Stomach smooth muscle (tissue), 2 donors: ENCODE data around the gene SLC9A9.

Source experiments
- H3K27ac ChIP-seq: one replicate; pipeline ENCODE4 v1.7.0; 2013; ENCODE audit warnings: mild to moderate bottlenecking, low read length, inconsistent platforms
- H3K27me3 ChIP-seq, 2 donors: one replicate each; pipeline ENCODE4 v1.7.0; 2013; ENCODE audit warnings: low read length in 2 of 2; ENCODE audit not compliant: insufficient read depth in 2 of 2, control insufficient read depth in 1 of 2
- H3K36me3 ChIP-seq, 2 donors: one replicate each; pipeline ENCODE4 v1.7.0; 2013; ENCODE audit warnings: low read length in 2 of 2; ENCODE audit not compliant: control insufficient read depth in 2 of 2, insufficient read depth in 2 of 2
- H3K4me1 ChIP-seq: one replicate; pipeline ENCODE4 v1.7.0; 2013; ENCODE audit warnings: low read length; ENCODE audit not compliant: control insufficient read depth, insufficient read depth
- H3K4me3 ChIP-seq, 2 donors: one replicate each; pipeline ENCODE4 v1.7.0; 2013; ENCODE audit warnings: low read length in 2 of 2
- H3K9ac ChIP-seq, 2 donors: one replicate each; pipeline ENCODE4 v1.7.0; 2013; ENCODE audit warnings: low read length in 2 of 2, mild to moderate bottlenecking in 1 of 2
- H3K9me3 ChIP-seq, 2 donors: one replicate each; pipeline ENCODE4 v1.7.0; 2013; ENCODE audit warnings: low read length in 2 of 2; ENCODE audit not compliant: control insufficient read depth in 2 of 2
- donor health status: healthy.
- donor health status: Pancreatic carcinoma.

Gene SLC9A9

GRCh38 chr3:143273975-143274690, 574.1 kb downstream of the SLC9A9 start:
- Histone ChIP-seq H3K9ac (no peak overlapping the region), H3K4me1 (no peaks in the 10 kb centered on the region), H3K27me3 (no peaks in the 10 kb centered on the region), H3K36me3 (no peaks in the 10 kb centered on the region), H3K27ac (no peak overlapping the region), H3K4me3 (no peak overlapping the region), H3K9me3 (no peaks in the 10 kb centered on the region)

- Histone ChIP-seq H3K4me1 (no peaks in the 10 kb centered on the region), H3K27me3 (no peaks in the 10 kb centered on the region), H3K36me3 (no peaks in the 10 kb centered on the region), H3K9me3 (no peaks in the 10 kb centered on the region), H3K9ac (no peak overlapping the region), H3K27ac (no peak overlapping the region), H3K4me3 (no peak overlapping the region)
Observed at GRCh38 chr3:143271136-143271535, 577.1 kb downstream of the SLC9A9 start.

- Histone ChIP-seq H3K9ac (no peak overlapping the region), H3K4me1 (no peaks in the 10 kb centered on the region), H3K4me3 (no peak overlapping the region), H3K36me3 (no peaks in the 10 kb centered on the region), H3K27me3 (no peaks in the 10 kb centered on the region), H3K27ac (no peak overlapping the region), H3K9me3 (peaks cover 0 to 2% of the 10 kb centered on the region in 2 donors)
Observed at GRCh38 chr3:143269741-143270140, 578.5 kb downstream of the SLC9A9 start.

- H3K9ac ChIP-seq, result no peak overlapping the region
- no peak overlapping the region for H3K4me3 ChIP-seq
- no peaks in the 10 kb centered on the region for H3K27me3 ChIP-seq
- H3K36me3 ChIP-seq, result no peaks in the 10 kb centered on the region
- H3K9me3 ChIP-seq, result peaks cover 0 to 3% of the 10 kb centered on the region in 2 donors
- H3K4me1 ChIP-seq, result no peaks in the 10 kb centered on the region
- H3K27ac ChIP-seq, result no peak overlapping the region
Observed at GRCh38 chr3:143267989-143268388, 580.3 kb downstream of the SLC9A9 start.

GRCh38 chr3:143266927-143267326, 581.3 kb downstream of the SLC9A9 start:
- Histone ChIP-seq H3K4me1 (no peaks in the 10 kb centered on the region), H3K9ac (no peak overlapping the region), H3K27ac (no peak overlapping the region), H3K27me3 (no peaks in the 10 kb centered on the region), H3K9me3 (peaks cover 0 to 3% of the 10 kb centered on the region in 2 donors), H3K4me3 (no peak overlapping the region), H3K36me3 (no peaks in the 10 kb centered on the region)

GRCh38 chr3:143266511-143266910, 581.8 kb downstream of the SLC9A9 start:
- Histone ChIP-seq H3K4me1 (no peaks in the 10 kb centered on the region), H3K27me3 (no peaks in the 10 kb centered on the region), H3K4me3 (no peak overlapping the region), H3K9me3 (peaks cover 0 to 3% of the 10 kb centered on the region in 2 donors), H3K36me3 (no peaks in the 10 kb centered on the region), H3K9ac (no peak overlapping the region), H3K27ac (no peak overlapping the region)

- H3K4me1 ChIP-seq, result no peaks in the 10 kb centered on the region
- no peak overlapping the region for H3K9ac ChIP-seq
- no peak overlapping the region for H3K27ac ChIP-seq
Observed at GRCh38 chr3:143265501-143266070, 582.7 kb downstream of the SLC9A9 start.

GRCh38 chr3:143263852-143264513, 584.3 kb downstream of the SLC9A9 start:
- Histone ChIP-seq H3K36me3 (no peaks in the 10 kb centered on the region), H3K27me3 (no peaks in the 10 kb centered on the region), H3K27ac (no peak overlapping the region), H3K4me1 (no peaks in the 10 kb centered on the region), H3K9ac (no peak overlapping the region), H3K4me3 (no peak overlapping the region), H3K9me3 (peaks cover 0 to 3% of the 10 kb centered on the region in 2 donors)

More at GRCh38 chr3:143265501-143266070, 582.7 kb downstream of the SLC9A9 start:
- no peak overlapping the region for H3K4me3 ChIP-seq
- H3K9me3 ChIP-seq, result peaks cover 0 to 3% of the 10 kb centered on the region in 2 donors
- H3K27me3 ChIP-seq, result no peaks in the 10 kb centered on the region
- H3K36me3 ChIP-seq, result no peaks in the 10 kb centered on the region

GRCh38 chr3:143261848-143262247, 586.4 kb downstream of the SLC9A9 start:
- no peaks in the 10 kb centered on the region for H3K36me3 ChIP-seq
- no peak overlapping the region for H3K9ac ChIP-seq
- H3K4me1 ChIP-seq, result no peaks in the 10 kb centered on the region
- no peak overlapping the region for H3K27ac ChIP-seq
- H3K4me3 ChIP-seq, result no peak overlapping the region
- peaks cover 0 to 3% of the 10 kb centered on the region in 2 donors for H3K9me3 ChIP-seq
- H3K27me3 ChIP-seq, result no peaks in the 10 kb centered on the region

GRCh38 chr3:143258692-143259091, 589.6 kb downstream of the SLC9A9 start:
- Histone ChIP-seq H3K36me3 (no peaks in the 10 kb centered on the region), H3K4me3 (no peak overlapping the region), H3K9me3 (no peaks in the 10 kb centered on the region), H3K27ac (no peak overlapping the region), H3K4me1 (no peaks in the 10 kb centered on the region), H3K27me3 (no peaks in the 10 kb centered on the region), H3K9ac (no peak overlapping the region)

- Histone ChIP-seq H3K4me3 (no peak overlapping the region), H3K27me3 (no peaks in the 10 kb centered on the region), H3K9ac (no peak overlapping the region), H3K27ac (no peak overlapping the region), H3K36me3 (no peaks in the 10 kb centered on the region), H3K4me1 (no peaks in the 10 kb centered on the region), H3K9me3 (no peaks in the 10 kb centered on the region)
Observed at GRCh38 chr3:143256416-143256815, 591.9 kb downstream of the SLC9A9 start.
